ENCODE data around the gene SAMD1.

The SAMD1 gene

GRCh38 chr19:14089662-14090508, 666 bp downstream of the SAMD1 start:
- DNase-seq (ENCODE audit: low spot score): peak; percentile 82

GRCh38 chr19:14089412-14089661, 1.2 kb downstream of the SAMD1 start:
- no peak for DNase-seq (ENCODE audit: low spot score)

GRCh38 chr19:14088634-14089411, 1.7 kb downstream of the SAMD1 start:
- no peak for DNase-seq (ENCODE audit: low spot score)

- DNase-seq (ENCODE audit: low spot score): no peak
Observed at GRCh38 chr19:14086098-14086497, 4.5 kb downstream of the SAMD1 start.

GRCh38 chr19:14085309-14085995, 5.1 kb downstream of the SAMD1 start, which contains the start of gene C19orf67:
Gene C19orf67, minus strand, starts transcription at chr19:14085783. Its CDS starts 156 bp downstream, at chr19:14085627.
- no peak for DNase-seq (ENCODE audit: low spot score)

- no peak for DNase-seq (ENCODE audit: low spot score)
Observed at GRCh38 chr19:14082675-14082960, 7.9 kb downstream of the SAMD1 start.

- no peak for DNase-seq (ENCODE audit: low spot score)
Observed at GRCh38 chr19:14081797-14082674, 8.5 kb downstream of the SAMD1 start.

- DNase-seq (ENCODE audit: low spot score): peak; percentile 92
Observed at GRCh38 chr19:14080887-14081796, 9.4 kb downstream of the SAMD1 start.

- DNase-seq (ENCODE audit: low spot score): no peak
Observed at GRCh38 chr19:14078411-14078810, 12.1 kb downstream of the SAMD1 start.

GRCh38 chr19:14073925-14074838, 16.4 kb downstream of the SAMD1 start:
- DNase-seq (ENCODE audit: low spot score): no peak

- DNase-seq (ENCODE audit: low spot score): peak; percentile 93
Observed at GRCh38 chr19:14073261-14073924, 17.2 kb downstream of the SAMD1 start.

GRCh38 chr19:14072535-14073260, 17.9 kb downstream of the SAMD1 start, which contains the start of gene MISP3:
Gene MISP3, plus strand, starts transcription at chr19:14072786. Its CDS starts 524 bp downstream, at chr19:14073310.
- no peak for DNase-seq (ENCODE audit: low spot score)

- no peak for DNase-seq (ENCODE audit: low spot score)
Observed at GRCh38 chr19:14070268-14071050, 20.1 kb downstream of the SAMD1 start.

GRCh38 chr19:14066134-14066533, 24.4 kb downstream of the SAMD1 start:
- no peak for DNase-seq (ENCODE audit: low spot score)

GRCh38 chr19:14063105-14063504, 27.4 kb downstream of the SAMD1 start:
- no peak for DNase-seq (ENCODE audit: low spot score)

- no peak for DNase-seq (ENCODE audit: low spot score)
Observed at GRCh38 chr19:14062558-14062855, 28.0 kb downstream of the SAMD1 start.

GRCh38 chr19:14061751-14062557, 28.6 kb downstream of the SAMD1 start, which contains the start of gene PALM3:
Gene PALM3, minus strand, starts transcription at chr19:14062076. Its CDS starts 96 bp downstream, at chr19:14061980.
- DNase-seq (ENCODE audit: low spot score): no peak
